Ovary (tissue), 9 donors: ENCODE results near the gene RASA3. TPM values are rescaled to one million over a fixed set of nuclear protein-coding genes. Genes with fewer than 3 reads are reported as not detected.

ENCODE experiments used
- DNase-seq, 5 donors: peaks; one replicate each; pipeline ENCODE4 v3.0.0-alpha.2; 2019 to 2020
- H3K27ac ChIP-seq, 2 donors: fragments of 200-600 bp; one replicate each; pipeline versions ENCODE4 v1.5.1 to v1.8.0; 2019 to 2022
- H3K27me3 ChIP-seq: fragments of 200-600 bp; one replicate; pipeline ENCODE4 v1.8.0; 2022
- H3K36me3 ChIP-seq: fragments of 200-600 bp; sonication (generic); one replicate; pipeline ENCODE4 v1.5.1; 2019
- H3K4me1 ChIP-seq: one replicate; pipeline ENCODE4 v1.8.1; 2013; ENCODE audit warnings: mild to moderate bottlenecking, moderate library complexity; ENCODE audit not compliant: insufficient read depth
- H3K4me3 ChIP-seq: fragments of 200-600 bp; sonication (generic); one replicate; pipeline ENCODE4 v1.5.1; 2017
- H3K9me3 ChIP-seq, 2 donors: fragments of 200-600 bp in 1 of 2; sonication (generic) in 1 of 2; one replicate each; pipeline versions ENCODE4 v1.5.1 to v1.8.1; 2013 to 2019; ENCODE audit warnings: mild to moderate bottlenecking in 1 of 2, moderate library complexity in 1 of 2
- CTCF ChIP-seq, 3 donors: fragments of 450-650 bp in 2 of 3; fragments of 200-600 bp in 1 of 3; IDR thresholded peaks; one replicate each; pipeline versions ENCODE4 v1.5.1 to v1.8.0; 2016 to 2022; ENCODE audit warnings: antibody characterized with exemption in 3 of 3, mild to moderate bottlenecking in 1 of 3
- EP300 ChIP-seq: sonication (generic); formaldehyde crosslinking; IDR thresholded peaks from one replicate; pipeline ENCODE4 v1.6.1; 2017; ENCODE audit warnings: antibody characterized with exemption
- POLR2A ChIP-seq: fragments of 450-650 bp; IDR thresholded peaks from one replicate; pipeline ENCODE4 v1.6.1; 2017; ENCODE audit warnings: antibody characterized with exemption, mild to moderate bottlenecking, moderate library complexity
- WGBS, 3 donors: extraction: QIAGEN DNeasy Blood & Tissue Kit in 1 of 3; methylation state at CpG; one replicate each; pipeline versions ENCODE4 v1.1.5 to v1.1.7; 2013 to 2017; 5-methylcytosine and 5-hydroxymethylcytosine counted together
- intact Hi-C, 4 donors: fragments of 100-400 bp; cut with DNase I; formaldehyde crosslinking; loops; one replicate each; pipeline versions ENCODE4 v1.11.0 to v1.15.1; 2022 to 2023
- polyA plus RNA-seq, 2 donors: library from polyadenylated mRNA; stranded (reverse); fragments of 200-250 nt in 1 of 2; fragments of 350-450 nt in 1 of 2; fragmentation: Illumina TruSeq in 1 of 2; extraction: RNeasy Lipid Tissue Mini Kit (QIAGEN cat#74804) in 1 of 2; gene quantifications; one replicate each; pipeline ENCODE4 v1.2.3, GENCODE V29; 2013 to 2014
- total RNA-seq, 7 donors: library from RNA; depleted of rRNA in 2 of 7; stranded (reverse); fragments of >200 nt in 2 of 7; fragmentation: NEBNext Ultra II Directional in 3 of 7; extraction: Animal tissue kit (Norgen Biotek cat#: 25700) in 3 of 7; gene quantifications; one replicate each; pipeline versions ENCODE4 v1.1.0 to v1.2.4, GENCODE V29; 2016 to 2023
- donor health status: DM: no; HTN: no; CAD: no; lungs with moderate emphysema.
- donor health status: DM: no; HTN: no; CAD: no.
- donor health status: Bipolar disorder and iron deficiency.
- donor health status: DM: yes; HTN: yes; CAD: no.
- donor health status: DM: no; HTN: no; CAD: no.
- donor health status: DM: yes; HTN: yes; CAD: no.

Gene RASA3
- total and polyA plus RNA-seq, 9 donors = 5.4 to 16.9 (median 9.4) TPM

- intact Hi-C loops = loop anchor here in 1 of 4 donors (5.0 kb wide), 1 partner anchor 50 kb away; no protein-coding TSS in a partner anchor
- no peaks in the 10 kb centered on the region for H3K36me3 ChIP-seq
- DNase-seq = no peak
- TF ChIP-seq POLR2A (no peak), CTCF (IDR thresholded peaks at IDR 0.05) (no peak), EP300 (no peak)
- no peak overlapping the region for H3K27ac ChIP-seq
- no peaks in the 10 kb centered on the region for H3K4me1 ChIP-seq
- H3K9me3 ChIP-seq = no peaks in the 10 kb centered on the region
- WGBS, 3 donors = 81 to 82% (median 82%) methylated on average over 29 of the region's 29 CpGs
- no peak overlapping the region for H3K4me3 ChIP-seq
- H3K27me3 ChIP-seq = no peaks in the 10 kb centered on the region
Observed at GRCh38 chr13:114017028-114017630, 115.3 kb downstream of the RASA3 start.

- Histone ChIP-seq H3K36me3 (no peaks in the 10 kb centered on the region), H3K9me3 (no peaks in the 10 kb centered on the region), H3K27me3 (no peaks in the 10 kb centered on the region), H3K27ac (no peak overlapping the region), H3K4me3 (no peak overlapping the region), H3K4me1 (no peaks in the 10 kb centered on the region)
- TF ChIP-seq CTCF (IDR thresholded peaks at IDR 0.05) (no peak), EP300 (no peak), POLR2A (no peak)
- WGBS, 3 donors = 90 to 96% (median 92%) methylated on average over 30 of the region's 30 CpGs
- intact Hi-C loops = loop anchor here in 1 of 4 donors (5.0 kb wide), 1 partner anchor 49 kb away; no protein-coding TSS in a partner anchor
- no peak for DNase-seq
Observed at GRCh38 chr13:114016321-114017027, 115.9 kb downstream of the RASA3 start.

GRCh38 chr13:114015969-114016295 is 116.5 kb downstream of the RASA3 start:
- no peak overlapping the region for H3K4me3 ChIP-seq
- no peaks in the 10 kb centered on the region for H3K9me3 ChIP-seq
- 85 to 92% (median 90%) methylated on average over 11 of the region's 11 CpGs for WGBS, 3 donors
- no peaks in the 10 kb centered on the region for H3K27me3 ChIP-seq
- H3K27ac ChIP-seq = no peak overlapping the region
- intact Hi-C loops = loop anchor here in 1 of 4 donors (5.0 kb wide), 1 partner anchor 49 kb away; no protein-coding TSS in a partner anchor
- no peaks in the 10 kb centered on the region for H3K4me1 ChIP-seq
- TF ChIP-seq CTCF (IDR thresholded peaks at IDR 0.05) (no peak), POLR2A (no peak), EP300 (no peak)
- no peak for DNase-seq
- no peaks in the 10 kb centered on the region for H3K36me3 ChIP-seq

- TF ChIP-seq POLR2A (no peak), CTCF (IDR thresholded peaks at IDR 0.05) (no peak), EP300 (no peak)
- Histone ChIP-seq H3K27me3 (no peaks in the 10 kb centered on the region), H3K9me3 (no peaks in the 10 kb centered on the region), H3K36me3 (no peaks in the 10 kb centered on the region), H3K4me3 (no peak overlapping the region), H3K4me1 (no peaks in the 10 kb centered on the region), H3K27ac (no peak overlapping the region)
- intact Hi-C loops = loop anchor here in 1 of 4 donors (5.0 kb wide), 1 partner anchor 48 kb away; no protein-coding TSS in a partner anchor
- no peak for DNase-seq
- 92 to 94% (median 93%) methylated on average over 40 of the region's 40 CpGs for WGBS, 3 donors
Observed at GRCh38 chr13:114015111-114015968, 117.1 kb downstream of the RASA3 start.
